Measurements from ENCODE around the gene BSPRY.
A peak's percentile ranks its signal among the peaks of the same experiment; 100 is the strongest.
"Not testable (repeated sequence)": the region's sequence is repeated elsewhere in the genome, so short reads cannot be mapped to it uniquely, and the experiment has no call there.

Gene BSPRY

GRCh38 chr9:113398796-113399195 lies 49.5 kb downstream of the BSPRY start:
- DNase-seq, result no peak

GRCh38 chr9:113399646-113400200 lies 50.4 kb downstream of the BSPRY start:
- DNase-seq, result no peak

- DNase-seq, result peak; percentile 99
Observed at GRCh38 chr9:113401027-113401792, 51.9 kb downstream of the BSPRY start, which contains the start of gene ALAD. TSS of gene ALAD (minus strand) at chr9:113401284. CDS start at chr9:113393559, 7,725 bp downstream.

- no peak for DNase-seq
Observed at GRCh38 chr9:113403646-113404045, 54.3 kb downstream of the BSPRY start.

GRCh38 chr9:113406353-113406752 lies 57.0 kb downstream of the BSPRY start:
- not testable (repeated sequence) for DNase-seq

GRCh38 chr9:113406873-113407511 lies 57.7 kb downstream of the BSPRY start:
- peak; percentile 70 to 72 for DNase-seq

- no peak for DNase-seq
Observed at GRCh38 chr9:113409481-113409880, 60.1 kb downstream of the BSPRY start.

- DNase-seq, result no peak
Observed at GRCh38 chr9:113409883-113410206, 60.5 kb downstream of the BSPRY start.

GRCh38 chr9:113410207-113410864 lies 61.0 kb downstream of the BSPRY start, which contains the start of the genes C9orf43 and POLE3:
TSS of gene C9orf43 (plus strand) at chr9:113410747. CDS start at chr9:113413494, 2,747 bp downstream.
TSS of gene POLE3 (minus strand) at chr9:113410675. CDS start at chr9:113410293, 382 bp downstream.
- peak; percentile 93 to 94 for DNase-seq

- DNase-seq, result peak in 1 of 2 donors; percentile 29
Observed at GRCh38 chr9:113416149-113416721, 66.9 kb downstream of the BSPRY start.

- DNase-seq, result no peak
Observed at GRCh38 chr9:113417370-113417769, 68.0 kb downstream of the BSPRY start.
